HFFc6 (cell line): ENCODE measurements around the gene KANSL1. TPM values are rescaled to one million over a fixed set of nuclear protein-coding genes. Genes with fewer than 3 reads are reported as not detected.
A peak's percentile ranks its signal among the peaks of the same experiment; 100 is the strongest.

ENCODE experiments used
- DNase-seq: peaks from one replicate; pipeline ENCODE4 v3.0.0-alpha.2; 2018
- H3K27ac Mint-ChIP-seq: 2 replicates; pipeline ENCODE4 v1.8.0; 2020; ENCODE audit warnings: mild to moderate bottlenecking, mixed read lengths
- H3K27me3 Mint-ChIP-seq: 2 replicates; pipeline ENCODE4 v1.8.0; 2021; ENCODE audit warnings: mild to moderate bottlenecking, moderate library complexity, mixed read lengths; ENCODE audit not compliant: insufficient read depth
- H3K36me3 Mint-ChIP-seq: 2 replicates; pipeline ENCODE4 v1.8.0; 2021; ENCODE audit warnings: low read depth, mixed read lengths
- H3K4me1 Mint-ChIP-seq: 2 replicates; pipeline ENCODE4 v1.8.0; 2020; ENCODE audit warnings: low read depth, mixed read lengths
- H3K4me3 Mint-ChIP-seq: 2 replicates; pipeline ENCODE4 v1.8.0; 2020; ENCODE audit warnings: mild to moderate bottlenecking, moderate library complexity, mixed read lengths
- H3K9me3 Mint-ChIP-seq: 2 replicates; pipeline ENCODE4 v1.8.0; 2020; ENCODE audit warnings: mild to moderate bottlenecking, mixed read lengths
- total RNA-seq, 6 experiments: library from RNA; stranded (reverse); fragmentation: NEBNext Ultra II Directional; extraction: Animal tissue kit (Norgen Biotek cat#: 25700); gene quantifications; 2 replicates in 1 of 6; 3 replicates in 5 of 6; pipeline ENCODE4 v1.2.3, GENCODE V29; 2021
- TF ChIP-seq, protein P1 (sequence below): fragments of 200-600 bp; sonication (generic); IDR thresholded peaks from 2 replicates; pipeline ENCODE4 v1.5.0; 2021; ENCODE audit warnings: antibody characterized with exemption, mild to moderate bottlenecking

KANSL1 gene
- total RNA-seq, 6 experiments from 2014 or later: 23.8 to 33.0 (median 27.7) TPM

DNA sequence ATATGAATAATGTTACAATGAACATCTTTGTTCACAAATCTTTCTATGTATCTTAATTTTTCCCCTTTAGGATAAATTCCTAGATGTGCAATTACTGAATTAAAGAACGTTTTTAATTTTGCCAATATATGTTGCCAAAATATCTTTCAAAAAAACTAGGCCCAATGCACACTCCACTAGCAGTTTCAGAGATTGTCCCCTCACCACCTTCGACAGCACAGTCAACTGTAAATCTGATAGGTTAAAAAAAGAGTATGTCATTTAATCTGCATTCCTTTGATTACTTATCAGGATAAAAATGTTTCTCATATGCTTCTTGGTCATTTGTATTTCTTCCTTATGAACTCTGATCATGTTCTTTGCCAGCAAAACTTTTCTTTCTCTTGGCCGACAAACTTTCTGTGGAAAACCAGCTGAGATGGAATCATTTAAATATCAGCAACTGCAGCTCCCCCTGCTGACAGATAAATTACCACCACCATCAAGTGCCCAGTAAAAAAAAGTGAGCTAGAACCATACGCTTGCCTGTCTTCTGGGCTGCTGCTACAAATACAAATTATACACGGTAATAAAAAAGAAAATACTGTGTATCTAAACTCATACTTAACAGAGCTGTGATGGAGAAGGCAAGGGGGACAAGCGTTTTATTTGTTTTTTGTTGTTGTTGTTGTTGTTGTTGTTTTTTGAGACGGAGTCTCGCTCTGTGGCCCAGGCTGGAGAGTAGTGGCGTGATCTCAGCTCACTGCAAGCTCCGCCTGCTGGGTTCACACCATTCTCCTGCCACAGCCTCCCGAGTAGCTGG lies 19.6 kb upstream of the KANSL1 start:
- Mint-ChIP-seq H3K4me1 (peaks cover 21% of the 10 kb centered on the region), H3K27me3 (no peaks in the 10 kb centered on the region), H3K4me3 (no peak overlapping the region), H3K36me3 (peaks cover 9% of the 10 kb centered on the region), H3K27ac (peak overlapping the region; percentile 34; the same call in 1 of the 2 replicates), H3K9me3 (no peaks in the 10 kb centered on the region)
- TF ChIP-seq, protein P1, sequence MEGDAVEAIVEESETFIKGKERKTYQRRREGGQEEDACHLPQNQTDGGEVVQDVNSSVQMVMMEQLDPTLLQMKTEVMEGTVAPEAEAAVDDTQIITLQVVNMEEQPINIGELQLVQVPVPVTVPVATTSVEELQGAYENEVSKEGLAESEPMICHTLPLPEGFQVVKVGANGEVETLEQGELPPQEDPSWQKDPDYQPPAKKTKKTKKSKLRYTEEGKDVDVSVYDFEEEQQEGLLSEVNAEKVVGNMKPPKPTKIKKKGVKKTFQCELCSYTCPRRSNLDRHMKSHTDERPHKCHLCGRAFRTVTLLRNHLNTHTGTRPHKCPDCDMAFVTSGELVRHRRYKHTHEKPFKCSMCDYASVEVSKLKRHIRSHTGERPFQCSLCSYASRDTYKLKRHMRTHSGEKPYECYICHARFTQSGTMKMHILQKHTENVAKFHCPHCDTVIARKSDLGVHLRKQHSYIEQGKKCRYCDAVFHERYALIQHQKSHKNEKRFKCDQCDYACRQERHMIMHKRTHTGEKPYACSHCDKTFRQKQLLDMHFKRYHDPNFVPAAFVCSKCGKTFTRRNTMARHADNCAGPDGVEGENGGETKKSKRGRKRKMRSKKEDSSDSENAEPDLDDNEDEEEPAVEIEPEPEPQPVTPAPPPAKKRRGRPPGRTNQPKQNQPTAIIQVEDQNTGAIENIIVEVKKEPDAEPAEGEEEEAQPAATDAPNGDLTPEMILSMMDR: peak; percentile 89
- peak; percentile 65 for DNase-seq

DNA sequence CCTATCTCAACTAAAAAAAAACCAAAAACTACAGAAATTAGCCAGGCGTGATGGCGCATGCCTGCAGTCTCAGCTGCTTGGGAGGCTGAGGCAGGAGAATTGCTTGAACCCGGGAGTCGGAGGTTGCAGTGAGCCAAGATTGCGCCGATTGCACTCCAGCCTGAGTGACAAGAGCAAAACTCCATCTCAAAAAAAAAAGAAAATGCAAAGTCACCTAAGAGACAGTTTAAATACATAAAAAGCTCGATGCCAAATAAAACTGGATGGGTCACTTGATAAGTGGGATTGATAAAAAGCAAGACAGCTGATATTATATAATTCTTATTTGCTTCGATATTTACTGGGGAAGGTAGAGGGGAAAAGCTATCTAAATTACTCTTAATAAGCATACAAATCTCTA lies 15.8 kb upstream of the KANSL1 start:
- Mint-ChIP-seq H3K27ac (no peak overlapping the region), H3K4me3 (no peak overlapping the region), H3K36me3 (peaks cover 21% of the 10 kb centered on the region), H3K27me3 (no peaks in the 10 kb centered on the region), H3K4me1 (peaks cover 8% of the 10 kb centered on the region), H3K9me3 (no peaks in the 10 kb centered on the region)
- no peak for DNase-seq
- TF ChIP-seq, protein P1: no peak

DNA sequence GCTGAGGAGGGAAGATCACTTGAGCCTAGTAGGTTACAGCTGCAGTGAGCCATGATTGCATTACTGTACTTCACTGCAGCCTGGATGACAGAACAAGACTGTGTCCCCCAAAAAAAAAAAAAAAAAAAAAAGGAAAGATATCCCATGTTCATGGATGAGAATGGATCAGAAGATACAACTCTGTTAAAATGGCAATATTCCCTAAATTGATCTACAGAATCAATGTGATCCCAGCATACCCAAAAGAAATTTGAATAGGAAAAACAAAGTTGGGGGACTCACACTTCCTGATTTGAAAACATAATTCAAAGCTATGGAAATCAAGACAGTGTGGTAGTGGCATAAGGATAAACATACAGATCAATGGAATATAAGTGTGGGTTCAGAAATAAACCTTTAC lies 12.7 kb upstream of the KANSL1 start:
- Mint-ChIP-seq H3K9me3 (no peaks in the 10 kb centered on the region), H3K27ac (no peak overlapping the region), H3K36me3 (peaks cover 21% of the 10 kb centered on the region), H3K4me1 (no peaks in the 10 kb centered on the region), H3K27me3 (no peaks in the 10 kb centered on the region), H3K4me3 (no peak overlapping the region)
- TF ChIP-seq, protein P1: no peak
- DNase-seq: no peak

DNA sequence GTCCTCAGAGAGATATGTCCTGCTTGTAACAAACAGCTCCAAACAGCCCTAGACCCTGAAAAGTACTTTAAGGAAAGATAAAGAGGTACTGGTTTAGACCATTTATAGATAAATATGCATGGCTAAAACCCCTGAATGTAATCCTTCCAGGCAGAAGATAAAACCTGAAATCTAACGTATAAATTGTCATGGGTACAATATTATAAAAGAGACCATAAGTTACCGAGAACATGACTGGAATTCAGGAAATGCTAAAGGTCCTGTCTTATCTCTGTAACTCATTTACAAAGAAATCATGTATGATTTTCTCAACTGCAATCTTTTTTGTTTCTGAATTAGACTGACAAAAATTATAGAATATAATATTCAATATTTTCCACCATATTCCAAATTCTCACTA lies 9.2 kb upstream of the KANSL1 start:
- Mint-ChIP-seq H3K27ac (no peak overlapping the region), H3K27me3 (no peaks in the 10 kb centered on the region), H3K4me3 (no peak overlapping the region), H3K4me1 (peaks cover 15% of the 10 kb centered on the region), H3K9me3 (no peaks in the 10 kb centered on the region), H3K36me3 (peaks cover 17% of the 10 kb centered on the region)
- DNase-seq: no peak
- TF ChIP-seq, protein P1: no peak

DNA sequence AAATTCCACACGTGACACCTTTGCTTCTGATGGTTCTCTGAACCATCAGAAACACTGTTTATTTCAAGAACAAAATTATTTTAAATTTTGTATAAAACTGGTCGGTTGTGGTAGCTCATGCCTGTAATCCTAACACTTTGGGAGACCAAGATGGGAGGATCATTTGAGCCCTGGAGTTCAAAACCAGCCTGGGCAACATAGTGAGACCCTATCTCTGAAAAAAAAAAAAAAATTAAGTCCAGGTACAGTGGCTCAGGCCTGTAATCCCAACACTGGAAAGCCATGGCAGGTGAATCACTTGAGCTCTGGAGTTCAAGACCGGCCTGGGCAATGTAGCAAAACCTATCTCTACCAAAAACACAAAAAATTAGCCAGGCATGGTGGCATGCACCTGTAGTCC lies 8.3 kb upstream of the KANSL1 start:
- Mint-ChIP-seq H3K9me3 (no peaks in the 10 kb centered on the region), H3K27ac (no peak overlapping the region)

More for the DNA sequence above, 8.3 kb upstream of the KANSL1 start:
- Mint-ChIP-seq H3K4me3 (no peak overlapping the region), H3K36me3 (peaks cover 13% of the 10 kb centered on the region), H3K27me3 (no peaks in the 10 kb centered on the region), H3K4me1 (peaks cover 15% of the 10 kb centered on the region)
- TF ChIP-seq, protein P1: no peak
- no peak for DNase-seq
